Measurements from ENCODE around the gene LSG1.
"Not testable (repeated sequence)": the region's sequence is repeated elsewhere in the genome, so short reads cannot be mapped to it uniquely, and the experiment has no call there.

LSG1 gene

DNA sequence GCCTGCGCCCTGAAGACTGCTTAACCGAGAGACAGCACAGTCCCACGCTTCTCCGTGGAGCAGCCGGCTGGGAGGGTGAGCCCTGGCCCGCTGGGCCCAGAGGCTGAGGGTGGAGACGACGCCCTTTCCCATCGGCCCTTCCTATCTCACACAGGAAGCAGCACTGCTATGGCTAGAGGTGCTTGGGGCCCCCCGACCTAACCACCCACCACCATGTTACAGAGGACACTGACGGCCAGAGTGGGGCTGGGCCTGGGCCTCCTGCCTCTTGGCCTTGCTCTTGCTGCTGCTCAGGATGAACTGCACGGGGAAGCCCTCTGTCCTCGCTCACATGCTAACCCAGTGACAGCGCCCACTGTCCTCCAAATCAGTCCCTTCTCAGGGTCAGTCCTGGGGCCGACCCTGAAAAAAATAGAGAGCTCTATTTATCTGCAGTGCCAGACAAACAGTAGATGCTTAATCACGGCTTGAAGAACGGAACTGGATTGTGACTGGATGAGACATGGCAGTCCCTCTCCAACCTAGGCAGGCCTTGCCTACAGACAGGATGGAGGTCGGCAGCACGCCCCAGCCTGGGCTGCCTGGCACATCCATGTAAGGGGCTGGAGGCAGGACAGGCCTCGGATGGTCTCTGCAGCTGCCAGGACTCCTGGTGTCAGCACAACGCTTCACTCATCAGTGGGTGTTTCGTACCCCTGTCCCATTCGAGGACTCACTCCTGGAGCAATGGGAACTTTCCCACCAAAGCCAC is 53.0 kb downstream of the LSG1 start:
- DNase-seq (ENCODE audit: low read depth, low spot score): no peak

- DNase-seq (ENCODE audit: low read depth, low spot score): no peak
Measured at GRCh38 chr3:194617827-194618226, 54.2 kb downstream of the LSG1 start.

- DNase-seq (ENCODE audit: low read depth, low spot score): no peak
Measured at GRCh38 chr3:194617143-194617671, 54.8 kb downstream of the LSG1 start.

DNA sequence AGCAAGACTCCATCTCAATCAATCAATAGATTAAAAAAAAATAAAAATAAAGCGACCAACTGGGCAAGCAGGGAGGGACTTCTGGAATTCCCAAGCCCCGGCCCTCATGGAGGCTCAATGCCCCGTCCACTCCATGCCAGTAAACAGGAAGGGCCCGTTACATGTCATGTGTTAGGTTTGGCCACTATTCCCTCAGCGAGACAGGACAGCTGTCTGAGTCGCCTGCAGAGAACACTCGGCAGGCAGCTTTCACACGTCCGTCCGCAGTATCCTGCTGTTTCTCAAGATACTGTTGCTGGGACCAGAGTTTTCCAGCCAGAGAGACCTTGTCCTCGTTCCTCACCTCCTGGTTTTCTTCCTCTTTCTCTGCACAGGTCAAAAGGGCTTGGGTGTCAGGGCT is 56.8 kb downstream of the LSG1 start:
- no peak for DNase-seq (ENCODE audit: low read depth, low spot score)

DNA sequence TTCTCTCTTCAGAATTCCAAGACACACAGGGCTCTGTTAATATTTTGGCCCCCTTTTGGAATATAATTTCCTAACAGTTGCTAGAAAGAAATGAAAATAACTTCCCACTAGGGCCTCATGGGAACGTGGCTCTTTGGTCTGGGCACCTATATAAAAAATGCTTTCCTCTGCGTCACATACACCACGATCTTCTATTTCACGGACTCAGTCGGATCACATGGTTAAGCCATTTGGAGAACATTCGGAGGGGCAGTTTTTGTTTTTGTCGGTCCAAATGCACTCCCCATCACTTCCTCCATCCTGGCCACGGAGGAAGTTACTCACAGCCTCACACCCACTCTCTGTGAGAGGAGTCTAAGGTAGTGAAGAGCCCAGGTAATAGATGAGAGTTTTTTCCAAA is 59.8 kb downstream of the LSG1 start:
- DNase-seq (ENCODE audit: low read depth, low spot score): no peak

DNA sequence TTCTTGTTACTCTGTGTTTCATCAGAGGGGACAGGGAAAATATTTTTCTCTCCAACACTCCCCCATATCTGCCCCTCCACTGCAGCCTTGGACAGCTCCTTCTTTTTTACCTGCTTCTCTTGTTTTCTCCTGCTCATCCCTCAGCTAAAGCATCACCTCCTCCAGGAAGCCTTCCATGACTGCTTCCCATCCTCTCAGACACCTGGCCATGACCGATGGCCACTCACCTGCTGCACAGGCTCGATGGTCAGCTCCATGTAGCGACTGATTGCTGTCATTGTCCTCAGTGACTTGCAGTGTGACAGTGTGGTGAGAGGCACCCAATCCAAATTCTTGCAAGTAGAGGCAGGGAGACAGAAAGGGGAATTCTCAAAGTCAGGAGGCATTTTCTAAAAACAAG is 61.3 kb downstream of the LSG1 start:
- no peak for DNase-seq (ENCODE audit: low read depth, low spot score)

- no peak for DNase-seq (ENCODE audit: low read depth, low spot score)
Measured at GRCh38 chr3:194609601-194610000, 62.4 kb downstream of the LSG1 start.

GRCh38 chr3:194608981-194609380 is 63.0 kb downstream of the LSG1 start:
- DNase-seq (ENCODE audit: low read depth, low spot score): no peak

DNA sequence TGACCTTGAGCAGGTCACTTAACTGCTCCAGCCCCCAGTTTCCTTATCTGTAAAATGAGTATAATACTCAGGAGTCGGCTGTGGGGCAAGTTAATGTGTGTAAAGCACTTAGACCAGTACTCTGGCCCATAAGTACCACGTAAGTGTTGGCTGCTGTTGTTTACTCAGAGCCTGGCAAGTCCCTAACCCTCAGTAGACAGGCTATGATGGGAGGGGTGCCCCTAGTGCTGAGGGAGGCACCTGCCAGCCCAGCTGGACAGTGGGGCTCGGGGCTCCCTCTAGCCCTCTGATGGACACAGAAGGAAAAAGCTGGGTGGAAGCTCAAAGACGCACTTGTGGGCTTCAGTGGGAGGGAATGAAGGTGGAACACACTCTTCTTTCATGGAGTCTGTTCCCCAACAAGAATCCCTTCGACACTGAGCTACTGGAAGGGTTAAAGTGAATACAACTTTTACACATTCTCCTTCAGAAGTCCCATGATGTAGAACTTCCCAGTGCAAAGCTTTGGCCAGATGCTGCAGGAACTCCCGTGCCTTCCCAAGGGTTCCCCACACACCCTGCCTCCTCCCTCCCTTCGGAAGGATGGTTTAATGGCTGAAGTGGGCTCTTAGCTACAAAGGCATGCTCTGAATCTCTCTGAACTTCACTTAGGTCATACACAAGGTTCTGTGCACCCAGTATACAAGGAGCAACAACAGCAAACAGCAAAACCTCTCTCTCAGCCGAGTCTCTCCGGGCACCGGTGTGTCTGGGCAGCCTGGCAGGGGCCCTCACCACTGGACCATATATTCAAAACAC is 64.2 kb downstream of the LSG1 start:
- no peak for DNase-seq (ENCODE audit: low read depth, low spot score)

GRCh38 chr3:194606941-194607340 is 65.0 kb downstream of the LSG1 start:
- no peak for DNase-seq (ENCODE audit: low read depth, low spot score)

- DNase-seq (ENCODE audit: low read depth, low spot score): no peak
Measured at GRCh38 chr3:194606163-194606562, 65.8 kb downstream of the LSG1 start.

- DNase-seq (ENCODE audit: low read depth, low spot score): not testable (repeated sequence)
Measured at GRCh38 chr3:194605314-194605713, 66.7 kb downstream of the LSG1 start.

GRCh38 chr3:194604837-194605236 is 67.2 kb downstream of the LSG1 start:
- no peak for DNase-seq (ENCODE audit: low read depth, low spot score)

GRCh38 chr3:194604126-194604525 is 67.9 kb downstream of the LSG1 start:
- DNase-seq (ENCODE audit: low read depth, low spot score): no peak

GRCh38 chr3:194602669-194603171 is 69.3 kb downstream of the LSG1 start:
- no peak for DNase-seq (ENCODE audit: low read depth, low spot score)

- no peak for DNase-seq (ENCODE audit: low read depth, low spot score)
Measured at GRCh38 chr3:194598771-194599557, 73.0 kb downstream of the LSG1 start.

GRCh38 chr3:194596906-194597305 is 75.1 kb downstream of the LSG1 start:
- DNase-seq (ENCODE audit: low read depth, low spot score): no peak

DNA sequence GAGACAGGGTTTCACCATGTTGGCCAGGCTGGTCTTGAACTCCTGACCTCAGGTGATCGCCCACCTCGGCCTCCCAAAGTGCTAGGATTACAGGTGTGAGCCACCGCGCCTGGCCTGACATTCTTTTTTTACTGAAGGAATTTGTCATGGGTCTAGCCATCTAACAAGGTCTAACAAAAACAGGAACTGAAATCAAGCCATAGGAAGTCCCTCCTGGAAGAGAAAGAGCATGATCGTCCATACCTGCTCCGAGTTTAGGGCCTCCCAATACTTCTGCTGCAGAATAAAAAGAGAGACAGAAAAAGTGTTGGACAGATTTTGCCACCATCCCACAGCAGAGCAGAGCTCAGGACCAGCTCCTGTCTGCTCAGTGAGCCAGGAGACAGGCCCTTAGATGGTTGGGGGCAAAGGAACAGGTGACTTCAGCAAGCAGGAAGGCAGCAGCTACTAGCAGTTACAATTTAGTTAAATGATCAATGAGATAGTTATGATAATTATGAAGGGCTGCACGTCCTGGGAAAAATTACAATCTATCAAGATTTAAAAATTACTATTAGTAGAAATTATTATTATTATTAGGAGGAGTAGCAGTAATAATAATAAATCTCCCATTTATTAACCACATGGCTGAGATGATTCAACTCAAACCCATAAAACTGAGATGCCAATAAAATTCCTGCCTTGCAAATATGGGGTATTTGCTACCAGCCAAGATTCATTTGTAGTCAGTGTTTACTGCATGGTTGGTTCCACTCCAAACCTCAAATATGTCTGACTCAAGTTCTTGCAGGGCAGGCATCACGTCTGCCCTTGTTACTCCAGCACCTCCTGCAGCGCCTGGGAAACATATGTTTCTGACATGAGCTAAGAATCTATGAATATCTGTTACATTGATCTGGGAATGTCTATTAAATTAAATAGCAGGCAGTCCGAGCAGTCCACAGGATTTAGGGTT is 78.9 kb downstream of the LSG1 start:
- no peak for DNase-seq (ENCODE audit: low read depth, low spot score)

Data from iPS DF 19.7 (cell line).